Right ventricle myocardium inferior (tissue), 1 donor: ENCODE data around the gene ZNF280B. TPM values are rescaled to one million over a fixed set of nuclear protein-coding genes. Genes with fewer than 3 reads are reported as not detected.
"Not testable (repeated sequence)": the region's sequence is repeated elsewhere in the genome, so short reads cannot be mapped to it uniquely, and the experiment has no call there.

Experiments
- ATAC-seq: fragments of 200-7000 bp; cut with Tn5 transposase; one replicate; pipeline ENCODE4 v1.9.1; 2020; ENCODE audit warnings: mild to moderate bottlenecking, moderate library complexity
- DNase-seq: peaks from one replicate; pipeline ENCODE4 v3.0.0; 2021; ENCODE audit errors: missing footprints
- intact Hi-C: fragments of 100-400 bp; cut with DNase I; formaldehyde crosslinking; loops from one replicate; pipeline ENCODE4 v1.11.0; 2022
- total RNA-seq: library from RNA; stranded (reverse); fragmentation: NEBNext Ultra II Directional; extraction: Animal tissue kit (Norgen Biotek cat#: 25700); gene quantifications from one replicate; pipeline ENCODE4 v1.2.1, GENCODE V29; 2021
- donor health status: DM: no; HTN: yes; CAD: no; lungs with severe emphysema.

The ZNF280B gene
- total RNA-seq, 1 donor from 2014 or later = 0.49 TPM

DNA sequence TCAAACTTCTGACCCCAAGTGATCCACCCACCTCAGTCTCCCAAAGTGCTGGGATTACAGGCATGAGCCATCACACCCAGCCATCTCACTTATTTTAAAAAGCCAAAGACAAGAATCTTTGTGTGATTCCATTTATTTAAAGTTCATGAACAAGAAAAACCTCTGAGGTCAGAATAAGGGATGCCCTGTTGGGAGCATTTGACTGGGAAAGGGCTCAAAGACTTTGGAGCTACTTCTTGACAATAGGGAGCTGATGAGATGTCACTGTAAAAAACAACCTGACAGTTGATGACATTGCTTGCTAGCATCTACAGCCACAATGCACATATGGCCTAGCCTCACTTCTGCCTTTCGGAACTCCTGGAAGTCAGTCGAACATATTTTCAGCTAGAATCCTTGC, 5.1 kb upstream of the ZNF280B start:
- no peak for DNase-seq
- intact Hi-C loops = no loop called here
- ATAC-seq = no peak

GRCh38 chr22:22512951-22513350, 4.4 kb upstream of the ZNF280B start:
- DNase-seq = no peak
- no peak for ATAC-seq
- intact Hi-C loops = no loop called here

- ATAC-seq, DNase-seq, intact Hi-C loops: not testable (repeated sequence)
These were observed 2.3 kb upstream of the ZNF280B start for GRCh38 chr22:22510833-22511232.

GRCh38 chr22:22509912-22510311, 1.4 kb upstream of the ZNF280B start:
- intact Hi-C loops, ATAC-seq, DNase-seq: not testable (repeated sequence)

GRCh38 chr22:22507743-22508273, 734 bp downstream of the ZNF280B start:
- ATAC-seq (no peak), DNase-seq (no peak)
- intact Hi-C loops = no loop called here

DNA sequence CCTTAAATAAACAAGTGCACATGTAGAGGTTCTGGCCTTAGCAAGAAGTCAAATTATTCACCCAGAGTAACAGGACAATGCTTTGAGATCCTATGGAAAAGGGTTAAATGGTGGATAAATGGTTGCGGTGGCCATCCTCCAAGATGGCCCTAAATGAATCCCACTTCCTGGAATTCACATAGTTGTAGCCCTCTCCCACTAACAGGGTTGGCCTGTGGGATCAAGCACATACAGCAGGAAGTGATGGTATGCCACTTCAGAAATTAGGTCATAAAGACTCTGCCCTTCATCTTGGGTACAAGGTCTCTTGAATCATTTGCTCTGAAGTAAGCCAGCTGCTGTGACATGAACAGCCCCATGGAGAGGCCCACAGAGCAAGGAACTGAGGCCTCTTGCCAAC, 1.8 kb downstream of the ZNF280B start:
- DNase-seq (no peak), ATAC-seq (no peak)
- intact Hi-C loops = no loop called here

GRCh38 chr22:22498267-22498666, 10.3 kb downstream of the ZNF280B start:
- intact Hi-C loops = no loop called here
- DNase-seq (no peak), ATAC-seq (no peak)

DNA sequence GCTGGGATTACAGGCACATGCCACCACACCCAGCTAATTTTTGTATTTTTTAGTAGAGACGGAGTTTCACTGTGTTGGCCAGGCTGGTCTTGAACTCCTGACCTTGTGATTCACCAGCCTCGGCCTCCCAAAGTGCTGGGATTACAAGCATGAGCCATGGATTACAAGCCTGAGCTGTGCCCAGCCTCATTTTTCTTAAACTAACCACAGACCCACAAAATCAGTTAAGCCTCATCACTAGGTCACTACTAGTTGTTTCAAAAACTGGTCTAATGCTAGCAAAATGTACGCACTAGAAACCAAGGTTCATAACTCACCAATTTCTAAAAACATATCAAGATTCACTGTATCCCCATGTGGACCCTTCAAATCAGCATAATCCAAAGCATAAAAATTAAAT, 17.0 kb downstream of the ZNF280B start:
- intact Hi-C loops, ATAC-seq, DNase-seq: not testable (repeated sequence)

DNA sequence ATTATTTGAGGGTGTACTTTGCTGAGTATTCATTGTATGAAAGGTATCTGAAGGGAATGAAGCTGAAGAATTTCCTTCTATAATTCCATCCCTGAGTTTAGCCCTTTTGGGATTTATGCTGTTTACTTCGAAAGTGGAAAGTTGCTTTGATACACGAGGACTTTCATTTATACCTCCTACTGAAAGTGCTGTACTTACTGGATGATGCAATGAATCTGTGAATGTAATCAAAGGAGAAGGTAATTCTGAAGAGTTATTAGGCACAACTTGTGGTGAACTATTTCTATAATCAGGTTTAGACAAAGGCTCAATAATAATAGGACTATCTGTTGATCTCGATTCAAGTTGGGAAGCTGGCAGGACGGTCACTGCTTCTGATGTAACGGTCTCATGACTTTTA, 19.8 kb downstream of the ZNF280B start:
- ATAC-seq = no peak
- intact Hi-C loops = no loop called here
- DNase-seq = no peak

- ATAC-seq (no peak), DNase-seq (no peak)
- intact Hi-C loops = no loop called here
These were observed 20.5 kb downstream of the ZNF280B start for GRCh38 chr22:22487869-22488597.

- intact Hi-C loops = no loop called here
- no peak for ATAC-seq
- DNase-seq = no peak
These were observed 21.5 kb downstream of the ZNF280B start for GRCh38 chr22:22487059-22487458.

DNA sequence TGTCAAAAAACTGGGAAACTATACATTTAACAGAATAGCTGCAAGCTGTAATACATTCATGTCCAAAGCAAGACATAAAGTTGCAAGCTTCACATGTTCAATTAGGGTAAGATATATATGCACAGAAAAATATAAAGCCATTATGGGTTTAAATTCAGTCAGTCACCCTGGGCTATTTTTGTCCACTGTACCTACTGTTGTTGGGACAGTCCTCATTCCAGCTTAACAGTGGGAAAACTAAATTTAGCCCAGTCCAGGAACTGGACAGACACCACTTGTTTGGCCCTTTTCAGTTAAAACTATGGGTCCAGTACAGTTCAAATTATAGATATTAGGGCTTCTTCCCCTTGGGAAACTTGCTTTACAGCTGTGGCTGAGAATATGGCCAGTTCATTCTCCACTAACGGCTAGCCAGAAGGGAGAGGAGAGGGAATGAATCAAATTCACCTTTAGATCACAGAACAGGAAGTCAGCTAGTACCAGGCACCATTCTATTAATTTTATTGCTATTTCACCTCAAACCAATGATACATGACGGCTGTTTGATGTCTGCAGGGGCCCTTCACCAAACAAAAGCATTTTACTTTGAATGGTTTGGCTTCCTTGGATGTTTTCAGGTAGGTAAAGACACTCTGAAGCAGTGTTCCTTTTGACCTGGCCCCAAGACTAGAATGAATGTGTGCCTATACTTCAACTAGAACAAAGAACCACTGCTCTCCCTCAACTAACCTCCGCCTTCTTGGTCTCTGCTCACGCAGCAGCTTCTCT, 22.2 kb downstream of the ZNF280B start:
- intact Hi-C loops = no loop called here
- ATAC-seq (peak; percentile 46), DNase-seq (no peak)

DNA sequence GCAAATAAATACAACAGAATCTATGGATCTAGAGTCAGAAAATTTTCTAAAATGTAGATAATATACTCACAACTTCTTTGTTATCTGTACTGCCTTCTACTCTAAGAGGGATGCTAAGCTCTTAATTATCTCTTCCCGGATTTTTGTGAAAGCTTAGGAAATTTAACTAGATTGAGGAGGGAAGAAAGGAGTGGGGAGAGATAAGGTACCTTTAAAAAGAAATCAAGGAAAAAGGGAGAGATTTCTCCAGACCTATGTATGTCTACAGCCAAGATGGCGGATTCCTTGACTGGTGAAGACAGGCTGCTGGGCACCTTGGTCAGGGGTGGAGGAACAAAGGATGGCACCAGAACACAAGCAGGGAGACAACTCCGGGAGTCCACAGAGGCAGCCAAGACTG, 23.0 kb downstream of the ZNF280B start:
- ATAC-seq (no peak), DNase-seq (no peak)
- intact Hi-C loops = no loop called here

- ATAC-seq (no peak), DNase-seq (no peak)
- intact Hi-C loops = no loop called here
These were observed 24.5 kb downstream of the ZNF280B start for GRCh38 chr22:22484023-22484422.

DNA sequence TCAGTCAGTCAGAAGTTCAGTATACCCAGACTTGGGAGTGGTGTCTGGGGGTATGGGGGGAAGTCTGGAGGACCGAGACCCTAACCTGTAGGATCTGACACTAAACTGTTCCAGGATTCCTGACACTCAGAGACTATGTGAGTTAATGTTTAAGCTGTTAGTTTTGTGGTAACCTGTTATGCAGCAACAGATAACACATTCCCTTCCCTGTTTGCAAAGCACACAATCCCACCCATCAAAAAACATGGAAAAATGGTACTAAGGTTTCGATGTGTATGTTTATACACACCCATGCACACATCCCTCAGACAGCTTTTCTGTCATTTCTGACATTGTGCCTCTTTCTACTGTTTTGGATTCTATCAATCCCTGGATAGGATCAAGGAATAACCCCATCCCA, 27.6 kb downstream of the ZNF280B start:
- DNase-seq = no peak
- ATAC-seq = no peak
- intact Hi-C loops = no loop called here

GRCh38 chr22:22479999-22480532, 28.5 kb downstream of the ZNF280B start:
- intact Hi-C loops = no loop called here
- ATAC-seq = no peak
- DNase-seq = no peak

DNA sequence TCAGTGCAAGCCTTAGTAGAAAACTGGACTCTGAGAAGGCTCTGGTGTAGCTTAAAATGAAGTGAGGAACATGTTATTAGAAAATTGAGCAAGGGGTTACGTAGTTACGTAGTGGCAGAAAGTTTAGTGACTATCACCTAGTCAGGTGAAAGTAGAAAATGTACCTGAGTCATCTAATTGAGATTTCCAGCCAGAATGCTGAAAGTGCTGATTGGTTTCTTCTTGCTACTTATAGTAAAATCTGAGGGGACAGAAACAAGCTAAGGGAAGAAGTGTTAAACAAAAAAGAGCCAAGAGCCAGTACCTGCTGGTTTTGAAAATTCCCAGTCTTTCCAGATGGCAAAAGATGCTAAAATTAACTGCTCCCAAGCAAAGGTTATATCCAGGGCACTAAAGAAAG, 29.4 kb downstream of the ZNF280B start:
- DNase-seq = no peak
- intact Hi-C loops = no loop called here
- ATAC-seq = no peak

- intact Hi-C loops = no loop called here
- ATAC-seq (no peak), DNase-seq (no peak)
These were observed 30.1 kb downstream of the ZNF280B start for GRCh38 chr22:22478470-22478869.

DNA sequence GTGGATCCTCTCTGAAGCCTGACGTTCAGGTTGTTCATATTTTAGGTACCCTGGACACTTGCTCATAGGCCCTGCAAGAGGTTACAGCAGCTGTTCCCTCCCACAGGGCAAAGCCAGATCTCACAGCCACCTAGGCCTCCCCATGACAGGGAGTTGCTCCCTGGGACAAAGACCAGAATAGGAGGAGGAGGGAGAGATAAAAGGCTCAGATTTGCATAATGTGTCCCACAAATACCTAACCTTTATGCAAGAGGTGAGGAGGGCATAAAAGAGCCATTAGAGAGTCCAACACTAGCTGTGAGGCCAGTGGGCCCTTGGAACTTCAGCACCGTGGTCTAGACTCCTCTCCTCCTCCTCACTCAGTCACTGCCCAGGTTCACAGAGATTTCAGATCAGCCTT, 33.8 kb downstream of the ZNF280B start:
- peak; percentile 28 for ATAC-seq
- intact Hi-C loops = no loop called here
- DNase-seq = no peak

DNA sequence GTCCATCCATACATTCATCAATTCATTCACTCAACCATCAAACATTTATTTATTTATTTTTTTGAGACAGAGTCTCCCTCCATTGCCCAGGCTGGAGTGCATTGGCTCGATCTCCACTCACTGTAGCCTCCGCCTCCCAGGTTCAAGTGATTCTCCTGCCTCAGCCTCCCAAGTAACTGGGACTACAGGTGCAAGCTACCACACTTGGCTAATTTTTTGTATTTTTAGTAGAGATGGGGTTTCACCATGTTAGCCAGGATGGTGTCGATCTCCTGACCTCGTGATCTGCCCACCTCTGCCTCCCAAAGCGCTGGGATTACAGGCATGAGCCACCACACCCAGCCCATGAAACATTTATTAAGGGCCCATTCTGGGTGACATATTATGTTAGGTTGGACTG, 37.4 kb downstream of the ZNF280B start:
- ATAC-seq, DNase-seq, intact Hi-C loops: not testable (repeated sequence)
